BE2C (cell line): ENCODE data around the gene SH3RF3.

Source experiments
- DNase-seq: peaks from one replicate; pipeline ENCODE4 v3.0.0-alpha.2; 2020
- H3K27me3 ChIP-seq: fragments of 250-450 bp; sonication (Bioruptor Pico); 2 replicates; pipeline ENCODE4 v1.5.1; 2020; ENCODE audit warnings: mild to moderate bottlenecking
- H3K36me3 ChIP-seq: fragments of 250-450 bp; sonication (Bioruptor Pico); 2 replicates; pipeline ENCODE4 v1.5.1; 2020; ENCODE audit warnings: mild to moderate bottlenecking
- H3K4me1 ChIP-seq: fragments of 250-450 bp; sonication (Bioruptor Pico); 2 replicates; pipeline ENCODE4 v1.5.1; 2020
- H3K4me3 ChIP-seq: 2 replicates; pipeline ENCODE4 v1.5.1; 2011; ENCODE audit warnings: low read depth, low read length
- H3K9me3 ChIP-seq: fragments of 250-450 bp; sonication (Bioruptor Pico); 2 replicates; pipeline ENCODE4 v1.5.1; 2020
- TF ChIP-seq, protein P1 (sequence below): IDR thresholded peaks from 2 replicates; pipeline ENCODE4 v1.5.1; 2012; ENCODE audit warnings: mild to moderate bottlenecking, low read depth, low read length

SH3RF3 gene

DNA sequence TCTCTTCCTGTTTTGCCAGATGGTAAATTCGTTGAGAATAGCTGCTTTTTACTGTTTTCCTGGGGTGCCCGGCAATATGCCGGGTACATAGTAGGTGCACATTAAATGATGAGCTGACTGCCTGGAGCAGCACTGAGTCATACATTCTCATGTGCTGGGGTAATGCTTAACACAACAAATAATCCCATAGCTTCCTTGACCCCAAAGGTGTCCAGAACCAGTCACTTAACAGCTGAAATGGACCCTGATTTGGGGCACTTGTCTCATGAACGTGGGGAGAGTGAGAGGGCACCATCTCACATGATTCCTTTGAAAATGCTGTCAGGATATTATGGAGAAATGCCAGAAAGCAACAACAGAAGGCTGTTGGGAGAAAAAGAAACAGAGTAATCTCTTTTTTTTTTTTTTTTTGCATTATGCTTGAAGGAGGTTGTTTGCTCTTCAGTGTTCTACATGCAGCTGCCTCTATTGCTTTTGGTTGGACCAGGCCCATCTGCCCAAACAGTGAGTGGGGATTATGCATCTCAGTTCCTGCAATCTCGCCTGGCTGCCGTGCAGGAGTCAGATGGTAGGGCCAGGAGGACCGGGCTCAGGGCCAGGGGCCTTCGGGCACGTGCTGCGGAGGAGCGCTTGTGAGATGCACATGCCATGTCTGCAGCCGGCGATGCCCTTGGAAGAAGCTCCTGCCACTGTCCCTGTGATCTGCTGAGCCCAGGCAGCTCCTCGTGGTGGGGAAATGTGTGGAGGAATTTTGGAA lies 162.1 kb downstream of the SH3RF3 start:
- no peaks in the 10 kb centered on the region for H3K36me3 ChIP-seq
- DNase-seq = no peak
- TF ChIP-seq, protein P1, sequence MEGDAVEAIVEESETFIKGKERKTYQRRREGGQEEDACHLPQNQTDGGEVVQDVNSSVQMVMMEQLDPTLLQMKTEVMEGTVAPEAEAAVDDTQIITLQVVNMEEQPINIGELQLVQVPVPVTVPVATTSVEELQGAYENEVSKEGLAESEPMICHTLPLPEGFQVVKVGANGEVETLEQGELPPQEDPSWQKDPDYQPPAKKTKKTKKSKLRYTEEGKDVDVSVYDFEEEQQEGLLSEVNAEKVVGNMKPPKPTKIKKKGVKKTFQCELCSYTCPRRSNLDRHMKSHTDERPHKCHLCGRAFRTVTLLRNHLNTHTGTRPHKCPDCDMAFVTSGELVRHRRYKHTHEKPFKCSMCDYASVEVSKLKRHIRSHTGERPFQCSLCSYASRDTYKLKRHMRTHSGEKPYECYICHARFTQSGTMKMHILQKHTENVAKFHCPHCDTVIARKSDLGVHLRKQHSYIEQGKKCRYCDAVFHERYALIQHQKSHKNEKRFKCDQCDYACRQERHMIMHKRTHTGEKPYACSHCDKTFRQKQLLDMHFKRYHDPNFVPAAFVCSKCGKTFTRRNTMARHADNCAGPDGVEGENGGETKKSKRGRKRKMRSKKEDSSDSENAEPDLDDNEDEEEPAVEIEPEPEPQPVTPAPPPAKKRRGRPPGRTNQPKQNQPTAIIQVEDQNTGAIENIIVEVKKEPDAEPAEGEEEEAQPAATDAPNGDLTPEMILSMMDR = no peak
- no peaks in the 10 kb centered on the region for H3K27me3 ChIP-seq
- H3K4me3 ChIP-seq = no peak overlapping the region
- H3K4me1 ChIP-seq = no peaks in the 10 kb centered on the region
- no peaks in the 10 kb centered on the region for H3K9me3 ChIP-seq

DNA sequence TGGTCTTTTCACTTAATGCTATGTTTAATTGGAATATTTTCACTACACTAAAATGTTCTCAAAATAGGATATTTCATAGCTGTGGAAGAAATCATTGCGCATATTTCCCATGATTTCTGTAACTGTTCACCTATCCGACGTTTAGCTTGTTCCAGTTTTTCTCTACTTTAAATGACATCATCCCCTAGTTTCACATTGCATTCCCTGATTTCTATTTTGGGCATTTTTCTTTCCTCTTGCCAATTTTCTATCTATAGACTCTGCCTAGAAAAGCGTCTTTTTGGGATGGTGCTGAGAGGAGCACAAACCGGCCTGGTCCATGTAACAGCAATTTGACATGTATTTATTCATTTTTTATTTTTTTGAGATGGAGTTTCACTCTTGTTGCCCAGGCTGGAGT lies 163.4 kb downstream of the SH3RF3 start:
- Histone ChIP-seq H3K9me3 (no peaks in the 10 kb centered on the region), H3K27me3 (no peaks in the 10 kb centered on the region), H3K4me3 (no peak overlapping the region), H3K36me3 (no peaks in the 10 kb centered on the region), H3K4me1 (no peaks in the 10 kb centered on the region)
- TF ChIP-seq, protein P1 = no peak
- DNase-seq = no peak

DNA sequence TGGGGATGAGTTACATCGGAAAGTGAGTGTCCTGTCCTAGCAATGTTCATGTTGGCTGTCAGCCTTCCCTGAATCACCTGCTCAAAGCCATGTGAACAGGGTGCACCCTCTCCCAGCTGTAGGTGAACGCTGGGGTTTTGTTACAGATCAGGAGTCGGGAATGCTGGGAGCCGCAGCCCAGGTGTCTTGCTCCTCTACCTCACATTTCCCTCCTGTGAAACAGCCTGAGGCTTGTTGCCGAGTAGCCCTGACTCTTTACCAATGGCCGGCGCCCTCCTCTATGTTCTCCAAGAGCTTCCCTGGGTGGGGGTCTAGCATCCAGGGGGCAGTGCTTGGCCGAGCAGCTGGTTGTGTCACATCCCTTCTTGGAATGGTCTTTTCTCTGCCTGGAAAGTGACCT lies 164.7 kb downstream of the SH3RF3 start:
- DNase-seq = no peak
- H3K4me1 ChIP-seq = no peaks in the 10 kb centered on the region
- no peaks in the 10 kb centered on the region for H3K36me3 ChIP-seq
- no peak overlapping the region for H3K4me3 ChIP-seq
- H3K9me3 ChIP-seq = no peaks in the 10 kb centered on the region
- no peaks in the 10 kb centered on the region for H3K27me3 ChIP-seq
- TF ChIP-seq, protein P1 = no peak

DNA sequence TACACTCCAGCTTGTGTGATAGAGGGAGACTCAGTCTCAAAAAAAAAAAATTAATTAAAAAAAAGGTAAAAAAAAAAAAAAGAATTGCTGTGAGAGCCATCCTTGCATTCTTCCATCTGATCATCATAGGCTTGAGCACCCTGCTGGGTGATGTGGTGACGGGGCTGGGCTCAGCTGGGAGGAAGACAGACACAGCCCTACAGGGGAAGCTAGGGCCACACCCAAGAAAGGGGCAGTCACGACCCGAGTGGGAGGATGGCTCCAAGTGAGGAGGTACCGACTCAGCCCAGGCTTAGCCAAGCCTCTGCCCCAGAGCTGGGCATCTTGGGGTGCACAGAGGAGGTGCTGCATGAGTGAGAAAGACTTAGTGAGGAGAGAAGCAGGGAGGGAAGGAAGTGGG lies 165.5 kb downstream of the SH3RF3 start:
- H3K36me3 ChIP-seq = no peaks in the 10 kb centered on the region
- H3K27me3 ChIP-seq = no peaks in the 10 kb centered on the region
- H3K9me3 ChIP-seq = no peaks in the 10 kb centered on the region
- DNase-seq = no peak
- no peaks in the 10 kb centered on the region for H3K4me1 ChIP-seq
- TF ChIP-seq, protein P1 = no peak
- H3K4me3 ChIP-seq = no peak overlapping the region

DNA sequence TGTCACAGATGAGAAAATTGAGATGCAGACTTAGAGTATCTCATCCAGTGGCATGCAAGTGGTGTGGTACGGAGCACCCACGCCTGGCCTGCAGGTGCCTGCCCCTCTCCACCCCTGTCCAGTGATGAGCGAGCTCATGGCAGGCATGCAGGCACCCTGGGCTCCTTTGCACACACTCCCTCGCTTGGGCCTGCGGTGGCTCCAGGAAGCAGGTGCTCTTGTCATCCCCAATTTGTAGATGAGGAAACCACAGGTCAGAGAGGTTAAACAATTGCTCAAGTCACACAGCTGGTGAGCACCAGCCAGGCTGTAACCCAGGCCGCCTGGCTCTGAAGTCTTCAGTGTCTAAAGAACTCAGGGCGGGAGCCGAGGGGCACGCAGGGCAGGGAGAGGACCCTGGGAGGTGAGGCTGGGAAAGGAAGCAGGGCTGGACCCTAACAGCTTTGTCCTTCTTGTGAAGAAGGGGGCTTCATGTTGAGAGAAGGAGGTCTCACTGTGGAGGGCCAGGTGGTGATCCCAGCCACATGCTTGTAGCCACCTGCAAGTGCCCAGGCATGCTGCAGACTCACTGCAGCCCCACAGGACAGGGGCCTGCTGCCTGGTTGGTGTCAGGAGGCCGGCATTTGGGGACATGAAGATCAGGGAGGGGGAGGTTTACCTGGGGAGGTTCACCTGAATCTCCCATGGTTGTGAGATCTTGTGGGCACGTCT lies 166.2 kb downstream of the SH3RF3 start:
- Histone ChIP-seq H3K9me3 (no peaks in the 10 kb centered on the region), H3K4me3 (no peak overlapping the region), H3K36me3 (no peaks in the 10 kb centered on the region), H3K27me3 (no peaks in the 10 kb centered on the region), H3K4me1 (no peaks in the 10 kb centered on the region)
- TF ChIP-seq, protein P1 = no peak
- no peak for DNase-seq

DNA sequence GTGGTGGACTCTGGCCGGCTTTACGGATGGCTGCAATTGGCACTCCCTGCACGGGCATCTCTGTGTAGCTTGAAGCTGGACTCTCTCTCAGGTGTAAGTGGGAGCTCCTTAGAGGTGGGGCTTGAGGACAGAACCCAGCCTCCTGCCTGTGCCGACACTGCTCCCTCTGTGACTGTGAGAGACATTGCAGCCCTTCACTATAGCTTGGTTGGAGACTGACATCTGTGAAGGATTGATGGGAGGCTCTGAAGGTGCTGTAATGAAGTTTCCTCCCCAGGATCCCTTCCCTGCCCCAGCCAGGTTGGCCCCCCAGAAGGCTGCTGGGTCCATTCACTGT lies 166.7 kb downstream of the SH3RF3 start:
- H3K9me3 ChIP-seq = no peaks in the 10 kb centered on the region
- H3K27me3 ChIP-seq = no peaks in the 10 kb centered on the region
- no peaks in the 10 kb centered on the region for H3K36me3 ChIP-seq
- H3K4me3 ChIP-seq = no peak overlapping the region
- TF ChIP-seq, protein P1 = no peak
- no peak for DNase-seq
- H3K4me1 ChIP-seq = no peaks in the 10 kb centered on the region
